Endothelial cell of umbilical vein (primary cell): ENCODE measurements around the gene CNTN5. TPM values are rescaled to one million over a fixed set of nuclear protein-coding genes. Genes with fewer than 3 reads are reported as not detected.

Experiments used
- BruUV-seq: library from RNA; stranded (reverse); fragments of 400-500 nt; replicated peaks from 2 replicates; lab custom pipeline; 2021; lab: Mats Ljungman, UMichigan
- CTCF ChIA-PET: fragments of 300-600, 350-600 bp; sonication (Branson Sonifier 250); formaldehyde crosslinking; loops from one replicate; lab custom pipeline; 2021; ENCODE audit warnings: antibody characterized with exemption, inconsistent platforms; lab: Charles Lee
- POLR2A ChIA-PET: fragments of 300-600, 350-600 bp; sonication (Branson Sonifier 250); formaldehyde crosslinking; loops from one replicate; lab custom pipeline; 2021; ENCODE audit warnings: antibody characterized with exemption, inconsistent platforms; lab: Charles Lee
- DNase-seq: peaks from one replicate; pipeline ENCODE4 v3.0.0-alpha.2; 2011; ENCODE audit warnings: low read depth, low spot score
- FAIRE-seq: peaks from 2 replicates; lab custom pipeline; 2011; peaks lifted over from hg19 to GRCh38; lab: Jason Lieb, UNC
- H2AFZ ChIP-seq: 2 replicates; pipeline ENCODE4 v1.6.0; 2012; ENCODE audit warnings: low read depth, low read length, control low read depth, inconsistent platforms
- H3K27ac ChIP-seq: 2 replicates; pipeline ENCODE4 v1.5.1; 2011; ENCODE audit warnings: low read depth, mild to moderate bottlenecking, control low read depth, low read length, moderate library complexity; ENCODE audit not compliant: insufficient read depth
- H3K27me3 ChIP-seq, 2 experiments: 2 replicates each; pipeline versions ENCODE4 v1.6.0 to v1.6.1; 2011; ENCODE audit warnings: low read length in 2 of 2, mixed read lengths in 1 of 2; ENCODE audit not compliant: control insufficient read depth in 2 of 2, insufficient read depth in 2 of 2
- H3K36me3 ChIP-seq, 2 experiments: 2 replicates in 1 of 2; 3 replicates in 1 of 2; pipeline ENCODE4 v1.5.1; 2011; ENCODE audit warnings: low read length in 2 of 2, mild to moderate bottlenecking in 1 of 2, moderate library complexity in 1 of 2; ENCODE audit not compliant: control insufficient read depth in 2 of 2, insufficient read depth in 2 of 2; ENCODE audit errors: extremely low read depth in 1 of 2
- H3K4me1 ChIP-seq: 3 replicates; pipeline ENCODE4 v1.5.1; 2011; ENCODE audit warnings: mild to moderate bottlenecking, low read length; ENCODE audit not compliant: control insufficient read depth, insufficient read depth; ENCODE audit errors: extremely low read depth
- H3K4me2 ChIP-seq: 2 replicates; pipeline ENCODE4 v1.6.1; 2011; ENCODE audit warnings: low read length, control low read depth, mixed read lengths; ENCODE audit not compliant: insufficient read depth
- H3K4me3 ChIP-seq, 3 experiments: fragments of 200-600 bp in 1 of 3; sonication (generic), shearing (Covaris generic) in 1 of 3; replicated peaks in 1 of 3; 2 replicates each; pipeline ENCODE4 v1.5.1; 2011 to 2016; ENCODE audit warnings: control low read depth in 3 of 3, low read length in 3 of 3, mild to moderate bottlenecking in 2 of 3, inconsistent platforms in 1 of 3, low read depth in 1 of 3, moderate library complexity in 1 of 3; ENCODE audit not compliant: insufficient read depth in 1 of 3
- H3K79me2 ChIP-seq: 2 replicates; pipeline ENCODE4 v1.6.0; 2012; ENCODE audit warnings: low read length, inconsistent platforms; ENCODE audit not compliant: control insufficient read depth, insufficient read depth
- H3K9ac ChIP-seq: replicated peaks from 2 replicates; pipeline ENCODE3; 2011; ENCODE audit warnings: low read length, control low read depth; ENCODE audit not compliant: insufficient read depth; ENCODE audit errors: extremely low read depth
- H3K9me1 ChIP-seq: replicated peaks from 3 replicates; pipeline ENCODE4 v1.6.0; 2011; ENCODE audit warnings: mild to moderate bottlenecking, low read length; ENCODE audit not compliant: control insufficient read depth, insufficient read depth; ENCODE audit errors: extremely low read depth
- H3K9me3 ChIP-seq: replicated peaks from 2 replicates; pipeline ENCODE4 v1.5.1; 2012; ENCODE audit warnings: low read length, inconsistent platforms; ENCODE audit not compliant: control insufficient read depth, insufficient read depth
- H4K20me1 ChIP-seq: replicated peaks from 2 replicates; pipeline ENCODE3; 2011; ENCODE audit warnings: mild to moderate bottlenecking, low read length; ENCODE audit not compliant: control insufficient read depth, insufficient read depth; ENCODE audit errors: extremely low read depth
- EZH2 ChIP-seq: IDR thresholded peaks from 2 replicates; pipeline ENCODE4 v1.6.1; 2012; ENCODE audit warnings: borderline replicate concordance, low read depth, mild to moderate bottlenecking, moderate library complexity, low read length, inconsistent platforms; ENCODE audit not compliant: severe bottlenecking
- FOS ChIP-seq: IDR thresholded peaks from 2 replicates; pipeline ENCODE4 v1.6.1; 2011; ENCODE audit warnings: mild to moderate bottlenecking, low read length, moderate library complexity, borderline replicate concordance; ENCODE audit not compliant: insufficient read depth
- GATA2 ChIP-seq: IDR thresholded peaks from 2 replicates; pipeline ENCODE4 v1.7.0; 2011; ENCODE audit warnings: low read depth, mild to moderate bottlenecking, moderate library complexity, mixed read lengths, low read length; ENCODE audit not compliant: insufficient read length, insufficient read depth
- JUN ChIP-seq: IDR thresholded peaks from 2 replicates; pipeline ENCODE4 v1.6.1; 2011; ENCODE audit warnings: borderline replicate concordance, low read depth; ENCODE audit not compliant: insufficient read length, insufficient read depth
- MYC ChIP-seq: IDR thresholded peaks from one replicate; pipeline ENCODE4 v1.6.1; 2011; ENCODE audit warnings: mild to moderate bottlenecking, low read depth, low read length
- POLR2A ChIP-seq: IDR thresholded peaks from 2 replicates; pipeline ENCODE4 v1.6.1; 2012; ENCODE audit warnings: low read depth, mild to moderate bottlenecking, control low read depth, low read length
- POLR2AphosphoS5 ChIP-seq: IDR thresholded peaks from 2 replicates; pipeline ENCODE4 v1.6.1; 2012; ENCODE audit warnings: low read depth, mild to moderate bottlenecking, control low read depth, low read length, moderate library complexity; ENCODE audit not compliant: insufficient read depth
- dilution Hi-C: fragments of 300-500 bp; cut with MboI; formaldehyde crosslinking; loops from one replicate; pipeline ENCODE4 v1.15.0; 2019; ENCODE audit warnings: low sequenced_read_pairs; ENCODE audit not compliant: extremely low pct_ligation_motif_present
- intact Hi-C: fragments of 100-400 bp; cut with micrococcal nuclease; formaldehyde crosslinking; loops from one replicate; pipeline ENCODE4 v1.10.0; 2022
- polyA plus RNA-seq, 4 experiments: library from polyadenylated mRNA; depleted of rRNA in 3 of 4; stranded (reverse) in 3 of 4; unstranded in 1 of 4; fragments of >200 nt; gene quantifications; 2 replicates each; pipeline versions ENCODE4 v1.2.1 to v1.2.3, GENCODE V29; 2011 to 2012; ENCODE audit warnings: missing spikeins in 1 of 4
- total RNA-seq: library from RNA; stranded (reverse); gene quantifications from 2 replicates; pipeline ENCODE4 v1.2.3, GENCODE V29; 2021
- TF ChIP-seq, protein P1 (sequence below): IDR thresholded peaks from 2 replicates; pipeline ENCODE4 v1.6.1; 2011; ENCODE audit not compliant: insufficient read depth, insufficient read length
- TF ChIP-seq, protein P2 (sequence below), 2 donors: IDR thresholded peaks; 1 replicate in 1 of 2; 2 replicates in 1 of 2; pipeline ENCODE4 v1.5.1; 2011; ENCODE audit warnings: low read length in 2 of 2, mild to moderate bottlenecking in 2 of 2, moderate library complexity in 2 of 2, control low read depth in 1 of 2, inconsistent platforms in 1 of 2, low read depth in 1 of 2; ENCODE audit not compliant: insufficient read depth in 1 of 2; ENCODE audit errors: extremely low read depth in 1 of 2

Gene CNTN5
- total and polyA plus RNA-seq, 2 donors (not counting 3 experiments of a cell fraction or from before 2014, with no cell fraction given) = not detected

DNA sequence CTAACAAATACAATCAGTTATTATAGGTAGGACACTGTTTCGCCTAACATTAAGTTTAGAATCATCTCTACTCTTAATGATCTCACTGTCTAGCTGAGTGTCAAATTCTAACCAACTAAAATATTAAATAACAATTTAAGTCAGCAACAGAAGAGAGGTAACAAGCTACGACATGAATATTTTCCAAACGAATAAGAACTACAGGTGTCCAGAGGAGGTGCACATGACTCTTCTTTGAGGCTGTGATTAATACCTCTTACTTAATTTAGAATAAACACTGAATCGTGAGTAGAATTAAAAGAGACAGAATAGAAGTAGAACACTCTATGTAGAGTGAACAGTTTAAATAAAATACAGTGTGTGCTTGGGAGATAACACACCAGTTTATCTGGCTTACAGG lies 1047.4 kb downstream of the CNTN5 start:
- no peak overlapping the region for H3K4me3 ChIP-seq
- peaks cover 4% of the 10 kb centered on the region for H3K9me3 ChIP-seq
- no peaks in the 10 kb centered on the region for H3K9me1 ChIP-seq
- FAIRE-seq = no peak
- TF ChIP-seq EZH2 (no peak), GATA2 (no peak), JUN (no peak), POLR2AphosphoS5 (no peak), POLR2A (no peak), FOS (no peak), MYC (no peak)
- TF ChIP-seq, protein P1, sequence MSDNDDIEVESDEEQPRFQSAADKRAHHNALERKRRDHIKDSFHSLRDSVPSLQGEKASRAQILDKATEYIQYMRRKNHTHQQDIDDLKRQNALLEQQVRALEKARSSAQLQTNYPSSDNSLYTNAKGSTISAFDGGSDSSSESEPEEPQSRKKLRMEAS = no peak
- TF ChIP-seq, protein P2, sequence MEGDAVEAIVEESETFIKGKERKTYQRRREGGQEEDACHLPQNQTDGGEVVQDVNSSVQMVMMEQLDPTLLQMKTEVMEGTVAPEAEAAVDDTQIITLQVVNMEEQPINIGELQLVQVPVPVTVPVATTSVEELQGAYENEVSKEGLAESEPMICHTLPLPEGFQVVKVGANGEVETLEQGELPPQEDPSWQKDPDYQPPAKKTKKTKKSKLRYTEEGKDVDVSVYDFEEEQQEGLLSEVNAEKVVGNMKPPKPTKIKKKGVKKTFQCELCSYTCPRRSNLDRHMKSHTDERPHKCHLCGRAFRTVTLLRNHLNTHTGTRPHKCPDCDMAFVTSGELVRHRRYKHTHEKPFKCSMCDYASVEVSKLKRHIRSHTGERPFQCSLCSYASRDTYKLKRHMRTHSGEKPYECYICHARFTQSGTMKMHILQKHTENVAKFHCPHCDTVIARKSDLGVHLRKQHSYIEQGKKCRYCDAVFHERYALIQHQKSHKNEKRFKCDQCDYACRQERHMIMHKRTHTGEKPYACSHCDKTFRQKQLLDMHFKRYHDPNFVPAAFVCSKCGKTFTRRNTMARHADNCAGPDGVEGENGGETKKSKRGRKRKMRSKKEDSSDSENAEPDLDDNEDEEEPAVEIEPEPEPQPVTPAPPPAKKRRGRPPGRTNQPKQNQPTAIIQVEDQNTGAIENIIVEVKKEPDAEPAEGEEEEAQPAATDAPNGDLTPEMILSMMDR (IDR thresholded peaks at IDR 0.05; ENCODE audit: extremely low read depth in 1 of 2, insufficient read depth in 1 of 2, low read depth in 1 of 2, low read length in 2 of 2) = no peak
- intact Hi-C loops (no loop called here), dilution Hi-C loops (no loop called here)
- no peak overlapping the region for H3K9ac ChIP-seq
- H3K4me2 ChIP-seq = no peak overlapping the region
- H3K4me1 ChIP-seq = no peaks in the 10 kb centered on the region
- H3K27me3 ChIP-seq = no peaks in the 10 kb centered on the region
- H2AFZ ChIP-seq = no peak overlapping the region
- DNase-seq = no peak
- no TSS peak for BruUV-seq
- H4K20me1 ChIP-seq = no peaks in the 10 kb centered on the region
- CTCF ChIA-PET = no interaction called here
- H3K36me3 ChIP-seq = no peaks in the 10 kb centered on the region
- H3K27ac ChIP-seq = no peak overlapping the region
- POLR2A ChIA-PET = no interaction called here
- no peaks in the 10 kb centered on the region for H3K79me2 ChIP-seq
